Brain pericyte (primary cell): ENCODE results near the gene TFPI2.
"Not testable (repeated sequence)": the region's sequence is repeated elsewhere in the genome, so short reads cannot be mapped to it uniquely, and the experiment has no call there.

Experiments
- DNase-seq: peaks from one replicate; pipeline ENCODE4 v3.0.0-alpha.2; 2012; ENCODE audit warnings: low read depth, low spot score

TFPI2 gene, protein sequence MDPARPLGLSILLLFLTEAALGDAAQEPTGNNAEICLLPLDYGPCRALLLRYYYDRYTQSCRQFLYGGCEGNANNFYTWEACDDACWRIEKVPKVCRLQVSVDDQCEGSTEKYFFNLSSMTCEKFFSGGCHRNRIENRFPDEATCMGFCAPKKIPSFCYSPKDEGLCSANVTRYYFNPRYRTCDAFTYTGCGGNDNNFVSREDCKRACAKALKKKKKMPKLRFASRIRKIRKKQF

DNA sequence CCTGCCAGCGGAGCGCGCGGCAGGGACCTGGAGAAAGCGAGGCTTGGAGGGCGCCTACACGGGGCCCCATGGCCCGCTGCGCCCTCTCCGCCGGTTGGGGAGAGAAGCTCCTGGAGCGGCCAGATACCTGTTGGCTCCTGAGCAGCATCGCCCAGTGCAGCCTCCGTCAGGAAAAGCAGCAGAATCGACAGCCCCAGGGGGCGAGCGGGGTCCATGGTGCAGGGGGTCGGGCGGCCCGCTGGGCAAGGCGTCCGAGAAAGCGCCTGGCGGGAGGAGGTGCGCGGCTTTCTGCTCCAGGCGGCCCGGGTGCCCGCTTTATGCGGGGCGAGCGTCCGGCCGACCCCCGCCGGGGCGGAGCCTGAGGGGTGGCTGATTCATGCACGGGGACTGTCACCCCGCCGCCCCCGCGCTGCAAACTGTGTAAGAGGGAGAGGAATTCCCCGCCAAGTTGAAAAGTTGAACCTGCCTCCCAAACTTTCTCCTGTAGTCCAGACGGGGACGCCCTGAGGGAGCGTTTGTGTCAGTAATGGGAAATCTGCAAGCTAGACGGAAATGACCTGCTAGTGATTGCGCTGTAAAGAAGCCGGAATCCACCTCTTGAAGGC is at the start of gene TFPI2:
TSS of gene TFPI2 (minus strand) at position 290 of the 605 bp plus-strand sequence. CDS start at position 215, 75 bp downstream.
- DNase-seq: no peak

DNA sequence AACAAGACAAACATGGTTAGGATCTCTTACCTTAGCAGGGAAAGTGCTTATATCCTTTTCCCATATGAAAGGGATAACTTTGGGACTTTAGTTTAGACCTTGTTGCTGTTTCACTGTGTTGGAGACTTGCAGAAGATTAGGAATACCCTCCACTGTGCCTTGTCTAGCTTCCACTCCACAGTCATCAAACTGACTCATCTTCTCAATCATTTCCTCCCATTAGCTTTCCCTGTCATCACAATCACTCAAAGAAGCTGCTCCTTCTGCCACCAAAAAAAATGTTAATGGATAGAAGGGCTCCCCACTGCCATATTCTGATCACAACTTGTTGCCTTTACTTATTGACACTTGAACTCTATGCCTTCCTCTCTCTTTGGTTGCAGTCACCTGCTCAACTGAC is 47.7 kb upstream of the TFPI2 start:
- DNase-seq: no peak

DNA sequence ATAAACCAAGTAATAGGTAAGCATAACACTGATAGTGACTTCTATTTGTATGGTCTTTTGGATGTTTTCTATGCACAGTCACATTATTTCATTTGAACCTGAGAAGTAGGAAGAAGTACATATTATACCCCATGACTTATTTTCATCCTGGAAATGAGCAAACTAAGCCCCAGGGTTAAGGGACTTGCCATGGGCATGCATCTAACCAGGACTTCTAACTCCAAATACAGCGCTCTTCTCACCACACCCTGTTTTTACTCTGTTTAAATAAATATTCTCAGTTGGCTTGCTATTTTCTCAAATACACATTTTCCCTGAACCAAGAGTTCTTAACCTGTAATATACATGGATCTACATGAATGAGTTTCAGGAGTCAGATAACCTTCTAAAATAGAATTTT is 47.3 kb upstream of the TFPI2 start:
- DNase-seq: no peak

DNA sequence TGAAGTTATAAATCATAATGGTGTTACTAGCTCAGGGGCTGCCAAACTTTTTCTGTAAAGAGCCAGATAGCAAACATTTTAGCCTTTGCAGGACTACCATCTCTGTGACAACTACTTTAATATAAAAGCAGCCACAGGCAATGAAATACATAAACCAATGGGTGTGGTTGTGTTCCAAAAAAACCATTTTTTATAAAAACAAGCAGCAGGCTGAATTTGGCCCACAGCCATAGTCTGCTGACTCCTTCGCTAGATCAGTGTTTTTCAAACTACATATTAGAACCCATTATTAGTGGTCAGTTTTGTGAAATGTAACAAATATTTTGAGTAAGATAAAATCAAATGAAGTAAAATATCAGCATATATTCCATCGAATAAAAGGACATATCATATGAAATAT is 44.5 kb upstream of the TFPI2 start:
- no peak for DNase-seq

DNA sequence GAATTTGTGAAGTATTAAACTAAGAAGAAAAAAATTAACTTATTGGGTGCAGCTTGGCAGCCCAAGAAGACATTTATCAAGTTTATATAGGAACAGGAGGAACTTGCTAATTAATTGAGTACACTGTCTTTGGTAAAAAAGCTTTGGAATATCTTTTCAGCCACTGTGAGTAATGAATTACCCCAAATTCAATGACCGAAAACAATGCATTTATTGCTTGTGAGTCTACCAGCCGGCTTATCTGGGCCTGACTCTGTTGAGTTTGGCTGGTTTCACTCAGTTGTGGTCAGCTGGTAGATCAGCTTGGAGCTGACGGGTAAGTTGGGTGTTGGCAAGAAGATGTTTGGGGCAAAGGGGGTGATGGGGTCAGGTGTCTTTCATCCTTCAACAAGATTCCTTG is 42.6 kb upstream of the TFPI2 start:
- no peak for DNase-seq

DNA sequence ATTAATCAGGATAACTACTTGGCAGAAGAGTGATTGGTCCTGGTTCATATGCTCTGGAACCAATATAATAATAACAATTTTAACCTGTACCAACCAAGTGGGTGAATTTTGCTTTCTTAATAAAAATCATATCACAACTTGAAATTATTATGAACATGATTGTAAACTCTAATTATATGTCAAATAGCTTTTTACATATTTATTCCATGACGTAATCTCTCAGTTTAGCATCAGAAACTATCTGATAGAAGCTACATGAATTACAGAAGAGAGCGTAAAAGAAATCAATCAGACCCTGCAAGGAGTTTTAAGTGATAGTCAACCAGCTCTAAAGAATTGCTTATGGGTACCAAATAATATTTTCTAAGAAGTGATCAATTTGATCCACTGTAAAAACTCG is 41.1 kb upstream of the TFPI2 start:
- no peak for DNase-seq

DNA sequence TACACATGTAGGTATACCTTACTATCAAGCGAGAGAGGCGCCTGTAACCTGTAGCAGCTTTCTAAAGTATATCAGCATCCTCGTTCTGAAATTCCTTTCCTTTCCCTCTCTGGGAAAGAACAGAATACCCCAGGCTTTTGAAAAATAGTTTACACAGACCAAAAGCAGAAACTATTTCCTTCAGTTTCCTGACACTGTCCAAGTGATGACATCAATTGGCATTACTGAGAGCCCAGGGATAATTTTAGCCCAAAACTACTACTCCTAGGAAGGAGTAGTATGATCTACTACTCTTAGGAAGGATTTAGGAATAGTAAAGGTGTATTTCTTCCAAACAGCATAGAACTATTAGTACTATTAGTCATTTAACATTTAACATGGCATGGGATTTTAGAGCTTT is 37.0 kb upstream of the TFPI2 start:
- no peak for DNase-seq

DNA sequence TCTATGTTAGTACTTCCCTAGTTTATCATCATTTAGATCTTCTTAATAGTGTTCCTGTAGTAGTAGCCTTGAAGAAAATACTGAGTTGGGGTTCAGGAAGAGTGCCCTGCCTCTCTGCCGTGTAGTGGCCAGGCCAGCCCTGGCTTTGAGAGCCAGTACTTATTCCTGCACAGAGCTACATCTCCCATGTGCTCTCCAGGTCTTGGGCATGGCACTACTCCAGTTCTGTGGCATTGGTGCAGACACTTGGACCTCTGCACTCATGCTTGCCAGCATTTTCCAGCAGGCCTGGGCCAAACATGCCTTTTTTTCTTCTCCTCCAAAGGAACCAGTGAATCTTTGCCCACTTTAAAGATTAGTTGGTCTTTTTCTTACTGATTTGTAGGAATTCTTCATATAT is 36.2 kb upstream of the TFPI2 start:
- DNase-seq: no peak

DNA sequence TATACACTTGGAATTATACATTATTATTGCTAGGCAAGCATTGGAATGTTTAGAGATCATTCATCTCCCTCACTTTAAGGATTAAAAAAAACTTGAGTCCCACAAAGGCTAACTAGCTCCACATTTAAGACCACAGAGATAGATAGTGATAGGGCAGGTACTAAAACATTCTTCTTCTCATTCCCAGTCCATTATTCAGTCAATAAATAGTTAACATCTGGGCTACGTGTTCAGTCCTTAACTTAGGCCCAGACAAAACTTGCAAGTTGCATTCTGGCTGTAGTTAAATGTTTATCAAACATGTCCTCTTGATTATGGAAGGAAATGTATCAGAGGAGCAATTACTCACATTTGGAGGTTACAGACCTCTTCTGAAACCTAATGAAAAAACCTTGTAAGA is 33.4 kb upstream of the TFPI2 start:
- DNase-seq: no peak

DNA sequence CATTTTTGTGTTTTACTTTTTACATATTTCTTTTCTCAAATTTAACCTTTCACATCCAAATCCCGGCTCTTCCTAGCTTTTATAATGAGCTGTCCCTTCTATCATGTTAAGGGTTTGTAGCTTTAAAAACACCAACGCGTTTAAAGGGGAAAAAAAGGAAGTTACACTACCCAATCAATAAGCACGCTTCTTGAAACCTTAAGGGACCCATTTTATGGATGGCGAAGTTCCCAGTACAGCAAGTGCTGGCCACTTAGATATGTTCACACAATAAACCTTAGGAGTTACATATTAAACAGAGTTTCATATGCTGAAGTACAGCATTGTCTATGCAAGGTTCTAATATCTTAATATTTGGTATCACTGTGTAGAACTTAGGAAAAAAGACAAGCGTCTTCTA is 32.7 kb upstream of the TFPI2 start:
- no peak for DNase-seq

DNA sequence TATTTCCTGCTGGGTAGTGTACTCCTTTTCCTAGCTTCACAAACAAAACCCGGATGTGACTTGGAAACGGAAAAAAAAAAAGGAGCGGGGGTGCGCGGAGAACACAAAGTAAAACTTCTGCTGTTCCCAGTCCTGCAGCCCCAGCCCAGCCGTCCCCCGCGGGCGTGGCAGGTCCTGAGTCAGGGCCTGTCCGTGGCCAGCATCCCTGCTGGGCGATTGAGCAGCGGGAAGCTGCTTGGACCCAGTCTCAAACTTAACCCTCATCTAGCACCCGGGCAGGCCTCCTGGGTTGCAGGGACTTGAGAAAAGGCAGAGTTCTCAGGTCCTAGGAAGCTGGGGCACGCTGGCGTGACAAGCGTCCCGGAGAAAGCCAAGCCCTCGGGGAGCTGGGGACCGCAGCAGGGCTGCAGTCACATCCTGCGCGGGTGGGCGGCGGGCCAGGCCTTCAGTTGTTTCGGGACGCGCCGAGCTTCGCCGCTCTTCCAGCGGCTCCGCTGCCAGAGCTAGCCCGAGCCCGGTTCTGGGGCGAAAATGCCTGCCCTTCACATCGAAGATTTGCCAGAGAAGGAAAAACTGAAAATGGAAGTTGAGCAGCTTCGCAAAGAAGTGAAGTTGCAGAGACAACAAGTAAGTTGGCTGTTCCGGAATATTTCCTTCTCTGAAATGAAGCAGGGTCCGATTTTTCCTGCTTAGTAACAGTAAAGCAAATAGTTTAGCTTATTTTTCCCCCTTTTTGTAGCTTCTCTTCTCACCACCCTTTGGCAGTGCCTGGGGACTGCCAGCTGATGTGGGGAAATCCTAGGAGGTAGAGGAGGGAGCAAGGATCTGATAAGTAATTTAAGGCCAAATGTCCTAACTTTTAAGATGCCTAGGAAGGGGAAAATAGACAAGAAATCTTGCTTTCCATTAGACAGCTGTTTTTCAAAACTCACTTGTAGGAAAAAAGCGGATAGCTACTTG is 31.3 kb upstream of the TFPI2 start, which contains the start of gene GNG11:
TSS of gene GNG11 (plus strand) at position 129 of the 960 bp plus-strand sequence. CDS start at position 532, 403 bp downstream.
- no peak for DNase-seq

DNA sequence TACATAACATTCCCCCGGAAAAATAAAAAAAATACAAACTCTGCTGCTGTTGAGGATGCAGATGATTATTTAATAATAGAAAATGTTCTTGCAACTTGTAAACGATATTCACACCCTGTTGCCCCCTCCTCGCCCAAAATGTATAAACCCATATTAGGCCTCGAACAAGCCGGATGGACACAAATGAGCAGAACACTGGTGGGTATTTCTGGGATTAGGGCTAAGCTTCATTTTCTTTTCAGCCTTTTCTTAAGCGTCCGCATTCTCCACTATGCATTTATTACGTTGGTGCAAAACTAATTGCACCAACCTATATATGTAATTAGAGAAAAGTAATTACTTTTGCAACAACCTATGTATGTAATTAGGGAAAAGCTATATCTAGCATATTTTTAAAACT is 30.6 kb upstream of the TFPI2 start:
- no peak for DNase-seq

DNA sequence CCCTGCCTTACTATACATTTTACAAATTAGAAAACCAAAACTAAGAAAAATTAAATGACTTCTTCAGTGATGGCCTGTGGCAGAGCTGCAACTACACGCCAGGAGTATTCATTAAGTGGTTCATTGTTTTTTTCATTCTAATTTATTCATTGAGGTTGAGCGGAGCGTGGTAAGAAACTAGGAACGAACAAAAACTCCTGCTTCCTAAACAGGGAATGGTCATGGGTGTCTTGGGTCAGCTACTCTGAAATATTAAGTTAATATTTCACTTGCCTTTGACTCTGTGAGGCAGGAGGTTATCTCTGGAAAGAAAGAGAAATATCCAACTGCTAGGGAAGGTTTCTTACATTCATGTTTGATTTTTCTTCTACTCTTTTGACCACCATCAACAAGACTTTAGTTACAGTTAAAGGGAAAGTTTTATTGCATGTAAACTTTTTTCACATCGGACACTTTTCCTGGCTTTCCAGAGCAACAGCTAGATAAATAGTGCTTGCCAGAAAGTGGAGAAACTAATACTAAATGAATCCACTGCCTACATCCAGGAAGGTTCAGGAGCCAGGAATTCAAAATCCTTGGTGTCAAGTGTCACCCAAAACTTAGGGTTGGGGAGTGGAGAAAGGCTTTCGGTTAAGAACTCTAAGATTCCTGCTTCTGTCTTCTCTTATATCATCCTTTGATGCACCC is 30.1 kb upstream of the TFPI2 start:
- no peak for DNase-seq

DNA sequence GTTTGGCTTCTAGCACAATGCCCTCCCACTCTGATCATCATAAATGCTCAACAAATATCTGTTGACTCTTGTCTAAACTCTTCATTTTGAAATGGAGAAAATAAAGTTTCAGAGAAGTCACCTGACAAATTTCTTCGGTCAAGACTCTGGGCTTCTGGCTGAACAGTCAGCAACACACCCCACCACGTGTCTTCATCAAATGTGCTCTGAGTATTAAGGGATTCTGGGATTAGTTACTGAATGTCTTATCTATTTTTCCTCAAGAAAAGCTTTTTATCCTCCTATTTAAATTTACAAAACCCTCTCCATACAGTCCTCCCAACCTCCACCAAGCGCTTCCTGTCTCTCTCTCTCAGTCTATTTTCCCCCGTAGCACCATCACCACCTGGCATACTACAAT is 25.8 kb upstream of the TFPI2 start:
- DNase-seq: not testable (repeated sequence)

DNA sequence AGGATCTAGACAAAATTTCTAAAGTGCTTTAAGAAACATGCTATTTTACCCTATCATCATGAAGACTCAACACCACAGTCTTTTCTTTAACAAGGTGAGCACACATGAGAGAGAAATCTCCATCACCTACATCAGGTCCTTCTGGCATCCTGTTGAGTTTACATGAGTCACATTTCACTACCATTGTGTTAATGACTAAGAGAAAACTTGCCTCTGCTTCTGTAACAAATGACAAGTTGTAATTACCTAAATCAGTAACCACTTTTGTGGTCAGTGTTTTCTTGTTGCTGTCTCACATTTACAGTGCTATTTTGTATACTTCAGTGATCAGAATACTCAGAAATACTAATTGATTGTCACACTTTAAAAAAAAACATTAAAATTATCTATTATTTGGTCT is 25.3 kb upstream of the TFPI2 start:
- DNase-seq: not testable (repeated sequence)

DNA sequence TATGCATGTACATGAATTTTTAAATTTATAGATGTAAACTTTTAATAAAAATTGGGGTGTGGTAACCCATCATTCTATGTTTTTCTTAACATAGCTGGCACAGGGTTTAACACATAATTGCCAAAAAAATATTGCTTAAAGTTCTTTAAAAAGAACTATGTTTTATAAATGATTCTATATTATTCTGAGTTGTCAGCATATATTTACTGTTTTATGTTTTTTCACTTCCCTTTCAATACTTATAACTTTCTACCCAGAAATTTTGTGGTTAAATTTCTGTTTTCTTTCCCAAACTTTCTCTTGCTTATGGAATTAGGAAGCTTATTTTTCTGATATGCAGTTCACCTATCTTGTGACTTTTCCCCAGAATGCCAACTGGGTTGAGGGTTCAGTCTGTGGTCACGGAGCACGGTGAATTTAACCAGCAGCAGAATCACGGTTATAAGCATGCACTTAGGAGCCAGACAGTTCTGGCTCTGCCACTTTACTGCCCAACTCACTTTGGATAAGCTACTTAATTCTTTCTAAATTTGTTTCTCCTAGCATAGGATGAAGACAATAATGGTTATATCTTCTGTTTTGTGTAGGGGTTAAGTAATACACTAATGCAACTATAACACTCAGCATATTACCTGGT is 24.8 kb upstream of the TFPI2 start:
- not testable (repeated sequence) for DNase-seq

DNA sequence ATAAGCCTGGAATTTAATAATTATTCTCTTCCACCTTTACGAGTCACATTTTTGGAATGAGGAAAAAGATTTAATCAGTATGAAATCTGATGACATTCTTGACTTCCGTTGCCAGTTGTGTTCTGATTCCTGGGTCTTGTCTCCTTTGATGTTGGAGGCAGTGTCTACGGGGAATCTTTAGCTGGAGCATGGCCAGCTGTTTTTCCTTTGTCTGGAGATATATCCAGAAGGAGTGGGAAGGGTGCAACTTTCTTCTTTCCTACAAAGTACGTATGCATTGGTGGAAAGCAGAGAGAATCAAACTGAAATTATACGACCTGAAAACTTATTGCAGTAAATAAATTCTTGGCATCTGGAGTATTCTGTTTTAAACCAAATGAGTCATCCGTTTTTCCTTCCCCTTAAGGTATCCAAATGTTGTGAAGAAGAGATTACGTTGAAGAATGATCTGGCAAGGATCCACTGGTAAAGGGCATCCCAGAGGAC is 24.1 kb upstream of the TFPI2 start:
- DNase-seq: no peak

DNA sequence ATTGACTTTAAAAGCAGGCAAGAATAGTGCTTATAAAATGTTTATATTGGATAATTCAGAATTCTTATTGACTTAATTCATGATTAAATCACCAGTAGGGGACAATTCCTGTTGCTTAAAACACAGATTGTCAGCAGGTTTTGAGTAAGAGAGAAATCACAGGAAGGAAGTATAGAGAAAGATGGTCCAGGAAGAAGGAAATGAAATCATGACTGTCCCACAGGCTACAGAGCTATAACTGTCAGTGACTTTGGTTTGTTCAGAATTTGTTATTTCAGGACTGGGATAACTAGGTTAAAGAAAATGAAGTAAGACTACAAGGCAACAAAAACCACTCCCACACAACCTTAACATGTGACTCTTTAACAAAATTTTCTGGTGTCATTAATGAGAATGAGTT is 22.6 kb upstream of the TFPI2 start:
- DNase-seq: no peak

DNA sequence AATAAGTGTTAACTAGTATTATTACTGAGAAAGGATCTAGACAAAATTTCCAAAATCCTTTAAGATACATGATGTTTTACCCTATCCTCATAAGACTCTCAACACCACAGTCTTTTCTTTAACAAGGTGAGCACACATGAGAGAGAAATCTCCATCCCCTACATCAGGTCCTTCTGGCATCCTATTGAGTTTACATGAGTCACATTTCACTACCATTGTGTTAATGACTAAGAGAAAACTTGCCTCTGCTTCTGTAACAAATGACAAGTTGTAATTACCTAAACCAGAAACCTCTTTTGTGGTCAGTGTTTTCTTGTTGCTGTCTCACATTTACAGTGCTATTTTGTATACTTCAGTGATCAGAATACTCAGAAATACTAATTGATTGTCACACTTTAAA is 21.1 kb upstream of the TFPI2 start:
- not testable (repeated sequence) for DNase-seq

DNA sequence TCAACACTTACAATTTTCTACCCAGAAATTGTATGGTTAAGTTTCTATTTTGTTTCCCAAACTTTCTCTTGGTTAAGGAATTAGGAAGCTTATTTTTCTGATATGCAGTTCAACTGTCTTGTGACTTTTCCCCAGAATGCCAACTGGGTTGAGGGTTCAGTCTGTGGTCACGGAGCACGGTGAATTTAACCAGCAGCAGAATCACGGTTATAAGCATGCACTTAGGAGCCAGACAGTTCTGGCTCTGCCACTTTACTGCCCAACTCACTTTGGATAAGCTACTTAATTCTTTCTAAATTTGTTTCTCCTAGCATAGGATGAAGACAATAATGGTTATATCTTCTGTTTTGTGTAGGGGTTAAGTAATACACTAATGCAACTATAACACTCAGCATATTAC is 20.7 kb upstream of the TFPI2 start:
- not testable (repeated sequence) for DNase-seq
